ENCODE measurements around the gene NAV2. TPM values are rescaled to one million over a fixed set of nuclear protein-coding genes. Genes with fewer than 3 reads are reported as not detected.

NAV2 gene
- total RNA-seq, 1 donor from 2014 or later: 31.4 TPM

- no peaks in the 10 kb centered on the region for H3K9me3 Mint-ChIP-seq (ENCODE audit: unreplicated experiment)
- H3K27ac Mint-ChIP-seq (ENCODE audit: unreplicated experiment): no peak overlapping the region
- TF ChIP-seq CTCF (IDR thresholded peaks at IDR 0.05): no peak
- no peak overlapping the region for H3K4me3 Mint-ChIP-seq (ENCODE audit: unreplicated experiment)
- peaks cover 9% of the 10 kb centered on the region for H3K4me1 Mint-ChIP-seq (ENCODE audit: unreplicated experiment)
- DNase-seq (ENCODE audit: extremely low spot score, unreplicated experiment): no peak
- no peaks in the 10 kb centered on the region for H3K27me3 Mint-ChIP-seq (ENCODE audit: unreplicated experiment)
- H3K36me3 Mint-ChIP-seq (ENCODE audit: unreplicated experiment): no peaks in the 10 kb centered on the region
Observed at GRCh38 chr11:19696073-19696472, 16.6 kb upstream of the NAV2 start.

DNA sequence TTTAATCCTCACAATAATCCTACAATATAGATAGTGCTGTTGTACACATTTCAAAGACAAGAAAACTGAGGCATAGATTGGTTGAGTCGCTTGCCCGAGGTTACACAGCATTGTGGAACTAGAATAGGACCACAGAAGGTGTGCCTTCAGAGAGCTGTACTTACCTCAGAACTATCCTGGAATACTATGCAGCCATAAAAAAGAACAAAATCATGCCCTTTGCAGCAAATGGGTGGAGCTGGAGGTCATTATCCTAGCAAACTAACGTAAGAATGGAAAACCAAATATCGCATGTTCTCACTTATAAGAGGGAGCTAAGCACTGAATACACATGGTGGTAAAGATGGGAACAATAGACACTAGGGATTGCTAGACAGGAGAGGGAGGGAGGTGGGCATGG, 15.7 kb upstream of the NAV2 start:
- Mint-ChIP-seq H3K27ac (ENCODE audit: unreplicated experiment) (no peak overlapping the region), H3K4me3 (ENCODE audit: unreplicated experiment) (no peak overlapping the region), H3K9me3 (ENCODE audit: unreplicated experiment) (no peaks in the 10 kb centered on the region), H3K27me3 (ENCODE audit: unreplicated experiment) (no peaks in the 10 kb centered on the region), H3K4me1 (ENCODE audit: unreplicated experiment) (peaks cover 9% of the 10 kb centered on the region), H3K36me3 (ENCODE audit: unreplicated experiment) (no peaks in the 10 kb centered on the region)
- DNase-seq (ENCODE audit: extremely low spot score, unreplicated experiment): no peak
- no peak for TF ChIP-seq CTCF (IDR thresholded peaks at IDR 0.05)

DNA sequence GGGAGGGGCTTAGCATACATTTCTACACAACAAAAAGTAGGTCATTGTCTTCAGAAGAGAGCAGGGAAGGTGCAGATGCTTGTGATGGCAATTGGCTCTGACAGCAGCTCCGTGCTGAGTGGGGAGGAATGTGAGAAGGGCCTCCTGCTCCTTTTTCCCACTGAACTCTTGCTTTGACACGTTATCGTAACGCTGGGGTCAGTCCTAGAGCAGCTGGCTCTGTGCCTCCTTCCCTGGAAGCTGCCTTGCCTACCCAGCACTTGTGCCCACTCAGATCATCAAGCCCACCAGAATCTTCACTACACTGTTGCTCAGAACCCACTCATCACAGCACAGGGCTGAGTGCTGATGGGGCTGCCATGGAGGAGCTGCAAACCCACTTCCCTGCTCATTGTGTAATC, 14.9 kb upstream of the NAV2 start:
- H3K4me1 Mint-ChIP-seq (ENCODE audit: unreplicated experiment): peaks cover 9% of the 10 kb centered on the region
- H3K36me3 Mint-ChIP-seq (ENCODE audit: unreplicated experiment): no peaks in the 10 kb centered on the region
- peak overlapping the region; percentile 15 for H3K27ac Mint-ChIP-seq (ENCODE audit: unreplicated experiment)
- no peaks in the 10 kb centered on the region for H3K27me3 Mint-ChIP-seq (ENCODE audit: unreplicated experiment)
- no peaks in the 10 kb centered on the region for H3K9me3 Mint-ChIP-seq (ENCODE audit: unreplicated experiment)
- H3K4me3 Mint-ChIP-seq (ENCODE audit: unreplicated experiment): no peak overlapping the region
- DNase-seq (ENCODE audit: extremely low spot score, unreplicated experiment): no peak
- TF ChIP-seq CTCF (IDR thresholded peaks at IDR 0.05): no peak

GRCh38 chr11:19698493-19699292, 13.9 kb upstream of the NAV2 start:
- no peak for DNase-seq (ENCODE audit: extremely low spot score, unreplicated experiment)
- H3K36me3 Mint-ChIP-seq (ENCODE audit: unreplicated experiment): no peaks in the 10 kb centered on the region
- no peaks in the 10 kb centered on the region for H3K9me3 Mint-ChIP-seq (ENCODE audit: unreplicated experiment)
- no peak overlapping the region for H3K4me3 Mint-ChIP-seq (ENCODE audit: unreplicated experiment)
- H3K4me1 Mint-ChIP-seq (ENCODE audit: unreplicated experiment): peaks cover 13% of the 10 kb centered on the region
- H3K27me3 Mint-ChIP-seq (ENCODE audit: unreplicated experiment): no peaks in the 10 kb centered on the region
- TF ChIP-seq CTCF (IDR thresholded peaks at IDR 0.05): no peak
- H3K27ac Mint-ChIP-seq (ENCODE audit: unreplicated experiment): no peak overlapping the region

DNA sequence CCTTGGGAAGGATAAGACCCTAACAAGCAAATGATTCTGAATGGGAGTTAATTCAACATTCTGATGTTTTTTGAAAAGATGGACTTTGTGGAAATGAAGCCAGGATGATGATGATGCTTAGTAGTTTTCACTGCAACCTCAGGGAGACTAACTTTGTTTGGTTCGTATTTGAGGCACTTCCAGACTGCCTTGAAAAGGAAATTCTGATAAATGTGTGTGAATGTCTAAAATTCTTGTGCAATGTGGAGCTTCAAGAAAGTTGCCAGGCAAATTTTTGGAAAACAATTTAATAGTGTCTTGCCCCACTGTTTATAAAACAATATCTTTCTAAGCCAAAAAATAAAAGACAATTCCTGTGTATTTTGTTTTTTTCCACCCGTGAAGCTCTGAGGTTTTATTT, 11.2 kb upstream of the NAV2 start:
- Mint-ChIP-seq H3K27me3 (ENCODE audit: unreplicated experiment) (no peaks in the 10 kb centered on the region), H3K27ac (ENCODE audit: unreplicated experiment) (no peak overlapping the region), H3K9me3 (ENCODE audit: unreplicated experiment) (no peaks in the 10 kb centered on the region), H3K36me3 (ENCODE audit: unreplicated experiment) (no peaks in the 10 kb centered on the region), H3K4me3 (ENCODE audit: unreplicated experiment) (no peak overlapping the region), H3K4me1 (ENCODE audit: unreplicated experiment) (peaks cover 26% of the 10 kb centered on the region)
- no peak for DNase-seq (ENCODE audit: extremely low spot score, unreplicated experiment)
- no peak for TF ChIP-seq CTCF (IDR thresholded peaks at IDR 0.05)

Measured in osteocyte (in vitro differentiated cells).